Transverse colon (tissue), 4 donors: ENCODE results near the gene CRYZL1. TPM values are rescaled to one million over a fixed set of nuclear protein-coding genes. Genes with fewer than 3 reads are reported as not detected.

Experiments used
- DNase-seq: peaks from one replicate; pipeline ENCODE4 v3.0.0-alpha.2; 2019
- H3K27ac ChIP-seq, 4 donors: fragments of 200-600 bp; sonication (generic); 2 replicates each; pipeline ENCODE4 v1.5.1; 2016 to 2018; ENCODE audit warnings: inconsistent platforms in 4 of 4
- H3K27me3 ChIP-seq: fragments of 200-600 bp; sonication (generic); 2 replicates; pipeline ENCODE4 v1.5.1; 2017; ENCODE audit warnings: inconsistent platforms
- H3K36me3 ChIP-seq, 4 donors: fragments of 200-600 bp; sonication (generic); 2 replicates each; pipeline ENCODE4 v1.5.1; 2017 to 2019; ENCODE audit warnings: inconsistent platforms in 4 of 4
- H3K4me1 ChIP-seq, 4 donors: fragments of 200-600 bp; sonication (generic); 2 replicates each; pipeline ENCODE4 v1.5.1; 2017 to 2020; ENCODE audit warnings: inconsistent platforms in 4 of 4
- H3K4me3 ChIP-seq, 4 donors: fragments of 200-600 bp; sonication (generic); 1 replicate in 1 of 4; 2 replicates in 3 of 4; pipeline versions ENCODE4 v1.5.1 to v1.6.1; 2017 to 2019; ENCODE audit warnings: inconsistent platforms in 4 of 4
- H3K9me3 ChIP-seq, 2 donors: fragments of 200-600 bp; sonication (generic); 2 replicates each; pipeline ENCODE4 v1.5.1; 2017 to 2019; ENCODE audit warnings: inconsistent platforms in 2 of 2
- CTCF ChIP-seq, 5 experiments: fragments of 200-600 bp in 3 of 5; fragments of 450-650 bp in 2 of 5; sonication (generic) in 3 of 5; IDR thresholded peaks; 1 replicate in 2 of 5; 2 replicates in 3 of 5; pipeline ENCODE4 v1.5.1; 2016 to 2017; ENCODE audit warnings: antibody characterized with exemption in 5 of 5, inconsistent platforms in 3 of 5, mild to moderate bottlenecking in 2 of 5, moderate library complexity in 1 of 5
- EP300 ChIP-seq: sonication (generic); formaldehyde crosslinking; IDR thresholded peaks from one replicate; pipeline ENCODE4 v1.6.1; 2017; ENCODE audit warnings: antibody characterized with exemption, low read depth
- POLR2A ChIP-seq: fragments of 450-650 bp; IDR thresholded peaks from one replicate; pipeline ENCODE4 v1.6.1; 2016; ENCODE audit warnings: antibody characterized with exemption, mild to moderate bottlenecking, moderate library complexity
- POLR2AphosphoS5 ChIP-seq, 3 donors: sonication (generic); formaldehyde crosslinking; IDR thresholded peaks; one replicate each; pipeline ENCODE4 v1.6.1; 2016; ENCODE audit warnings: antibody characterized with exemption in 3 of 3
- WGBS, 2 donors: methylation state at CpG; one replicate each; pipeline ENCODE4 v1.1.5; 2018; ENCODE audit warnings: low coverage in 1 of 2; 5-methylcytosine and 5-hydroxymethylcytosine counted together
- in situ Hi-C, 4 donors: fragments of 200-750 bp; cut with MboI; loops; one replicate each; pipeline versions ENCODE4 v1.15.0 to v1.15.1; 2017; ENCODE audit warnings: low sequenced_read_pairs in 3 of 4, low pct_ligation_motif_present in 1 of 4, low pct_unique_long_range_greater_than_20kb in 1 of 4
- intact Hi-C: fragments of 100-400 bp; cut with DNase I; formaldehyde crosslinking; loops from one replicate; pipeline ENCODE4 v1.15.1; 2023; ENCODE audit warnings: low total_unique reads
- total RNA-seq, 4 donors: library from RNA; depleted of rRNA; stranded (reverse); fragments of >200 nt; gene quantifications; one replicate each; pipeline ENCODE4 v1.1.0, GENCODE V29; 2016

CRYZL1 gene
- total RNA-seq, 4 donors from 2014 or later = 27.7 to 58.9 (median 43.6) TPM

- no peaks in the 10 kb centered on the region for H3K27me3 ChIP-seq
- in situ Hi-C loops (no loop called here), intact Hi-C loops (no loop called here)
- WGBS, 2 donors = 0 to 1% methylated on average over 8 to 34 of the region's 57 CpGs
- H3K9me3 ChIP-seq = no peaks in the 10 kb centered on the region
- peak overlapping the region; percentile 74 to 85 (median 80) for H3K4me3 ChIP-seq
- TF ChIP-seq CTCF (IDR thresholded peaks at IDR 0.05) (no peak), EP300 (no peak), POLR2AphosphoS5 (IDR thresholded peaks at IDR 0.05) (no peak), POLR2A (no peak)
- H3K4me1 ChIP-seq = peaks cover 0 to 15% (median 7%) of the 10 kb centered on the region in 4 donors
- peak overlapping the region; percentile 88 to 93 (median 90) for H3K27ac ChIP-seq
- peak; percentile 41 for DNase-seq
- no peaks in the 10 kb centered on the region for H3K36me3 ChIP-seq
These were observed 53.6 kb downstream of the CRYZL1 start for GRCh38 chr21:33587792-33588484.

- H3K27me3 ChIP-seq = no peaks in the 10 kb centered on the region
- no peak for DNase-seq
- H3K9me3 ChIP-seq = no peaks in the 10 kb centered on the region
- H3K27ac ChIP-seq = no peak overlapping the region
- 74 to 82% methylated on average over 5 to 6 of the region's 6 CpGs for WGBS, 2 donors
- TF ChIP-seq CTCF (IDR thresholded peaks at IDR 0.05) (no peak), POLR2A (no peak), EP300 (no peak), POLR2AphosphoS5 (IDR thresholded peaks at IDR 0.05) (no peak)
- intact Hi-C loops (no loop called here), in situ Hi-C loops (no loop called here)
- H3K4me3 ChIP-seq = no peak overlapping the region
- peaks cover 0 to 15% (median 7%) of the 10 kb centered on the region in 4 donors for H3K4me1 ChIP-seq
- no peaks in the 10 kb centered on the region for H3K36me3 ChIP-seq
These were observed 54.6 kb downstream of the CRYZL1 start for GRCh38 chr21:33586927-33587326.

DNA sequence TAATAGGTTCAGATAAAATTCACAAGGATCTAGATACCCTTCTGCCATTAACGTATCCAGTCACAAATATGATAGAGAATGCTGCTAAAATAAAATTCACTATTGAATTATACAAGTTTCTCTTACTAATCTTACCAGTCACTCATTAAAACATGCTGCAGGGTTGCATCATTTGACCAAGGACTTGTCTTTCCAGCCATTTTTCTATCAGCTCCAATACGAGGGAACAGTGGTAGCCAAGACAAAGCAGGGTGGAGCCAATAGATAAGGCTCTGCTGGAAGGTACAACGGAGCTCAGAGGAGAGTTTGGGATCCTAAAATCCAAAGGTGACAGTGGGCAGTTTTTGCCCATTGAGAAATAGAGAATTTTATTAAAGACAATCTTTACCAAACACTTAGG, 57.1 kb downstream of the CRYZL1 start:
- Histone ChIP-seq H3K27ac (no peak overlapping the region), H3K4me3 (no peak overlapping the region), H3K27me3 (no peaks in the 10 kb centered on the region), H3K9me3 (no peaks in the 10 kb centered on the region), H3K36me3 (no peaks in the 10 kb centered on the region), H3K4me1 (peaks cover 0 to 14% (median 7%) of the 10 kb centered on the region in 4 donors)
- WGBS, 2 donors = 83 to 89% methylated on average over 3 of the region's 3 CpGs
- DNase-seq = no peak
- no peak for TF ChIP-seq POLR2AphosphoS5 (IDR thresholded peaks at IDR 0.05)
- no peak for TF ChIP-seq EP300
- TF ChIP-seq POLR2A = no peak
- in situ Hi-C loops (no loop called here), intact Hi-C loops (no loop called here)

DNA sequence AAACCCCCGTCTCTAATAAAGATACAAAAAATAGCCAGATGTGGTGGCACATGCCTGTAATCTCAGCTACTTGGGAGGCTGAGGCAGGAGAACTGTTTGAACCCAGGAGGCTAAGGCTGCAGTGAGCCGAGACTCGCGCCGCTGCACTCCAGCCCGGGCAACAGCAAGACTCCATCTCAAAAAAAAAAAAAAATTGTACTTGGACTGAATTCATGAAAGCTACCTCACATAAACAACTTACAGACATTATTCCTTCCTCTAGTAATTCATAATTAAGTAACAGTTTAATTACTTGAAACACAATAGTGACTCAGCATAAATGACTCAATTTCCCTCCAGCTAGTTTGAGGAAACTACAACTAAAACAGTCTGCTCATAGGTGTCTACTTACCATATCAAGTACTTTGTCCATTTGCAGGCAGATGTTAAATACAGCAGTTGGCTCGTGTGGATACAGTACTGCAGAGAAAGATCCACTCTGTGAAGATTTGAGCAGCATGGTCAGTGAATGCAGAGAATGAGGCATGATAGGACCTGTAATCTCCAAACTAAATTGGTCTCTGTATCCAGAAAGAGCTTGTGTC, 62.5 kb downstream of the CRYZL1 start:
- H3K27ac ChIP-seq = no peak overlapping the region
- intact Hi-C loops (no loop called here), in situ Hi-C loops (no loop called here)
- no peaks in the 10 kb centered on the region for H3K27me3 ChIP-seq
- TF ChIP-seq EP300 (no peak), CTCF (IDR thresholded peaks at IDR 0.05) (no peak), POLR2AphosphoS5 (IDR thresholded peaks at IDR 0.05) (no peak), POLR2A (no peak)
- 94% methylated on average over 6 to 7 of the region's 7 CpGs for WGBS, 2 donors
- H3K4me3 ChIP-seq = no peak overlapping the region
- DNase-seq = no peak
- H3K36me3 ChIP-seq = peaks cover 0 to 22% (median 11%) of the 10 kb centered on the region in 4 donors
- H3K4me1 ChIP-seq = no peaks in the 10 kb centered on the region
- no peaks in the 10 kb centered on the region for H3K9me3 ChIP-seq
